Activated CD4-positive, alpha-beta T cell treated with anti-CD3 and anti-CD28 coated beads for 24 hours (primary cell): ENCODE data around the gene CLIP3.
"Not testable (repeated sequence)": the region's sequence is repeated elsewhere in the genome, so short reads cannot be mapped to it uniquely, and the experiment has no call there.

Experiments
- DNase-seq, 2 donors: peaks; one replicate each; pipeline ENCODE4 v3.0.0-alpha.2; 2020; ENCODE audit warnings: low read depth in 2 of 2

Gene CLIP3

DNA sequence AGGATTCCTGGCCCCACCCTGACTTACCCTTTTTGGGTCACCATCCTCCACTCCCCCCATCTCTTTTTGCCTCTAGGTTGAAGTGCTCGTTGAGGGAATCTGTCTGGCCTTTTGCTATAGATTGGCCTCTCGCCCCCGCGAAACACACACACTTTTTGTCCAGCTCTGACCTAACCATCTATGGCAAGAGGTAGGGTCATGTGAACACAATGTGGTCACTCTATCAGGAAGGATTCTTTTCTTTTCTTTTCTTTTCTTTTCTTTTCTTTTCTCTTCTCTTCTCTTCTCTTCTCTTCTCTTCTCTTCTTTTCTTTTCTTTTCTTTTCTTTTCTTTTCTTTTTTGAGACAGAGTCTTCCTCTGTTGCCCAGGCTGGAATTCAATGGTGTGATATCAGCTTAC, 51.7 kb downstream of the CLIP3 start:
- not testable (repeated sequence) for DNase-seq

DNA sequence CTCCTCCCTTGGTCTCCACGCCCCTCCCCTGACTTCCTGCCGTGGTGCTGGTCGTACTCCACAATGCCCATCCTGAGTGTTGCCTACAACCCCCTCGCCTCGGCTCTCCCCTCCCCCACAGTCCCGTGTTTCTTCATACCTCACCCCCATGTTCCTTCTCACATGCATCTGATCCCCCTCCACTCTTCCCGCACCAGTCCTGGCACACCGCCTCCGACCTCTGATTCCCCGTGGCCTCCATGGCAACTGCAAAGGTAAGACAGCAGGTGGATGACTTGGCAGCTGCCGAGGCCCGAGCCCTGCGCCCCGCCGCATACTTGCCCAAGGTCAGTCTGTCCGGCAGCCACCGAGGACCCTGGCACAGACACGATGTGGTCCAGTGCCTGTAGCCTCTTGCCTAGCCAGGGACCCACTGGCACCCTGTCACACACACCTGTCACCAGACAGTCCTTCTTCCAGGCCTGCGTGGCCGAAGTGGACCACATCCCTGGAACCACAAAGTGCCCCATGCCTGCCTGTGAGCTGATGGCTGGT, 53.8 kb downstream of the CLIP3 start:
- no peak for DNase-seq

DNA sequence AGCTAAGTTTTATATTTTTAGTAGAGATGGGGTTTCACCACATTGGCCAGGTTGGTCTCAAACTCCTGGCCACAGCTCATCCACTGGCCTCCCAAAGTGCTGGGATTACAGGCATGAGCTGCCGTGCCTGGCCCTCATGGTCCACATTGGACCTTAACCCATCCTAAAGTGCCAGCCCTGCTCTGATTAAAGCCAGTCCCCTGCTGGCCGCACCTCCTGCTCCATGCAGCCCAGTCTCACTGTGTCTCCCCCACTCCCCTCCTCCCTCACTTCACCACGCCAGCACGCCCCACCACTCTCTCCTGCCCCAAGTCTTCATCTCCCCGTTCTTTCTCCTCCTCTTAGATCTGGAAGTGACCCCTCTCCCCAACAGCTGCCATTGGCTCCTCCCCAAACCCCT, 54.4 kb downstream of the CLIP3 start:
- no peak for DNase-seq

DNA sequence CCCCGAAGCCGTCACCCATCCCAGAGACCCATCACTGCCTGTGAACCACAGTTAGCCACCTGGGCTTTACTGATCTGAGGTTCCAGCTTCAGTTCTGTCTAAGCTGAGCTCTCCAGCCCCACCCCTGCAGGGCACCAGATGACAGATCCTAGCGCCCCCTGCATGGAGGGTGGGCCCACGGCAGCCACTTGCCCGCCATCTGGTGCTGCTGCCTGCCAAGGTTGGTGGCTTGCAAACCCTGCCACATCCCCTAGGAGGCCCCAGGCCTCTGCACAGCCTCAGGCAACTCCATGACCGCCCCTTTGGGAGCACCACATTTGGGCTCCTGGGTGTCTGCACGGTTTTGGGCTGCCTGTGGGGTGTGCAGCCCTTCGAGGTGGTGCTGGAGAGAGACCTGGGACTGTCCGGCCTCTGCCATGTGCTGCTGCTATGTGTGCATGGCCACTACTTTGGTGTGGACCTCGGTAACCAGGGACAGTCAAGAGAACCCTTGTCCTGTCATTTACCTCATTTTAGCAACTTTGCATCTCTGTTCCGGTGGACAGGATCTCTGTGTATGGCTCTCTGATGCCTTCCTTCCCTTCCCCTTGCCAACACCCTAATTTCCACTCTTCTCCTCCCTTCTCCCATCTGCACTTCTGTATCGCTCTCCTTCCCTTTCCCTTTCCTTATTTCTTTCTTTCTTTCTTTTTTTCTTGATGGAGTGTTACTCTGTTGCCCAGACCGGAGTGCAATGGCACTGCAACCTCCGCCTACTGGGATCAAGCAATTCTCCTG, 55.0 kb downstream of the CLIP3 start:
- DNase-seq: no peak

DNA sequence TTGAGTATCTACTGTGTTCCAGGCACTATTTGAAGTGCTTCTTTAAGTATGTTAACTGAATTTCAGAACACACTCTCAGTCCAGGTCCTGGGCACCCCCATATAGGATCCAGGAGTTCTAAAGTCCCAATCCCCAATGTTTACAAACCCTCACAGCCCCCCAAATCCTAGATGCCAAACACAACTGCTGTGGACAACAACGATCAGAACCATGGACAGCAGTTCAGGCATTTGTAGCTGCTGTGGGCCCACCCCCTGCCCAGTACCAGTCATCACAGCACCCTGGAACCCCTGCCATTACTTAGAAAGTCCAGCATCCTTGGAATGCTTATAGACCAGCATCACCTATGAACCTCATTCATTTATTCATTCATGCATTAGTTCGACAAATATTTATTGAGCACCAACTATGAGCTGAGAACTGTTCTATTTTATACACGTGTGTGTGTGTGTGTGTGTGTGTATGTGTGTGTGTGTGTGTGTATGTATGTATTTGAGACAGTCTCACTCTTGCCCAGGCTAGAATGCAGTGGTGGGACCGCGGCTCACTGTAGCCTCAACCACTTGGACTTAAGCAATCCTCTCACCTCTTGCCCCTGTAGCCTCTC, 57.0 kb downstream of the CLIP3 start:
- no peak for DNase-seq

DNA sequence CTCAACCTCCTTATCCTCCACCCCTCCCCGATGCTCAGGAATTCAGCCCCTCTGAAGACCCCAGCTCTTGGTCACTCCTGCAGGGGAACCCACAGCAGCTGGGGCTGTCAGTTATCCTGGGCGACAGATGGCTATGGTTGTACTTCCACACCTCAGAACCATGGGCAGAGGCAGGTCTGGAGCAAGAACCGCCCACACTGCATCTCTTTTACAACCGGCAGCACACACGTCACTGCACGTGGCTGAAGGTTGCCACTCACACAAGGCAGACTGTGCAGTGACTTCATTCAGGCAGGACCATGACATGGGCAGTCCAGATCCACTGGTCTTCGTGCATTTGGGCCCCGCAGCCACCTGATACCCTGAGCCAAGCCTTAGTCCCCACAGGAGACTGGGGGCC, 59.2 kb downstream of the CLIP3 start:
- DNase-seq: no peak

DNA sequence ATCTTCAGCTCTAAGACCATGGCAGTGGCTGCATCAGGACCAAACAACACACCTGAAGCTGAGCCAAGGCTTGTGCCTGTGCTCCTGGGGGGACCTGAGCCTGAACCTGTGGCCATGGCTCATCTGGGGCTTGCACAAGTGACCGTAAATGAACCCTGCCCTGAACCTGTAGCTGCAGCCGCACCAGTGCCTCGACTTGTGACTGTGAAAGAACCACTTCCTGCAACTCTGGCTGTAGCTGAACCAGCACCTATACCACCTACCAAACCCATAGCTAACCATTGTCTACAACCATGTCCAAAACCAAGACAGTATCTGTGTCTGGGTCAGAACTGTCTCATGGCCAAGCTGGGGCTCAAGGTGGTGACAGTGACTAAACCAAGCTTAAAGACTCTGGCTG, 65.9 kb downstream of the CLIP3 start:
- DNase-seq: no peak
